Neutrophil (primary cell): Measurements from ENCODE around the gene MPPE1.
A peak's percentile ranks its signal among the peaks of the same experiment; 100 is the strongest.

Experiments
- H3K27ac ChIP-seq: fragments of 200-600 bp; sonication (generic); 2 replicates; pipeline ENCODE4 v1.5.1; 2016; ENCODE audit warnings: mild to moderate bottlenecking, moderate library complexity
- H3K27me3 ChIP-seq: fragments of 200-600 bp; sonication (generic); 2 replicates; pipeline ENCODE4 v1.6.0; 2016; ENCODE audit warnings: mild to moderate bottlenecking
- H3K36me3 ChIP-seq: fragments of 200-600 bp; sonication (generic); 2 replicates; pipeline ENCODE4 v1.5.1; 2017
- H3K4me1 ChIP-seq, 2 experiments: fragments of 200-600 bp in 1 of 2; sonication (generic) in 1 of 2; 1 replicate in 1 of 2; 2 replicates in 1 of 2; pipeline versions ENCODE4 v1.5.1 to v1.6.1; 2013 to 2016; ENCODE audit warnings: low read depth in 1 of 2, low read length in 1 of 2, mild to moderate bottlenecking in 1 of 2, moderate library complexity in 1 of 2; ENCODE audit not compliant: control insufficient read depth in 1 of 2, insufficient read depth in 1 of 2
- H3K4me3 ChIP-seq, 2 experiments: fragments of 200-600 bp in 1 of 2; sonication (generic) in 1 of 2; 1 replicate in 1 of 2; 2 replicates in 1 of 2; pipeline ENCODE4 v1.5.1; 2013 to 2016; ENCODE audit warnings: low read depth in 1 of 2, low read length in 1 of 2, mild to moderate bottlenecking in 1 of 2, moderate library complexity in 1 of 2
- H3K9me3 ChIP-seq: fragments of 200-600 bp; sonication (generic); 2 replicates; pipeline ENCODE4 v1.5.1; 2016
- CTCF ChIP-seq: fragments of 200-600 bp; sonication (generic); IDR thresholded peaks from 2 replicates; pipeline ENCODE4 v1.5.1; 2016; ENCODE audit warnings: antibody characterized with exemption

MPPE1 gene

DNA sequence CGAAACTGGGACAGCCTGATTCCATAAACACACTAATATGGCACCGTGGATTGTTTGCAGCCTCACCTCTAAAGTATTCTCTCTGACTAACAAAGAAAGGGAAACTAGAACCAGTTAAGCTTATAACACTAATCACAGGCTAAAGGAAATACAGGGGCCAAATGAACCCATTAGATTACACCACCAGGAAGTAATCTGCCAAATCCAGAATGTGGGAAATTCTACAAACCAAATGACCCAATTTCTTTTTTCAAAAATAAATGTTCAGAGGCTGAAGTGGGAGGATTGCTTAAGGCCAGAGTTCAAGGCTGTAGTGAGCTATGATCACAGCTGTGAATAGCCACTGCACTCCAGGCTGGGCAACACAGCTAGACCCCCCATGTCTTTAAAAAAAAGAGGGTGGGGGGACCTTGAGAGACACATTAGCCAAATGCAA is 1.5 kb upstream of the MPPE1 start:
- Histone ChIP-seq H3K4me3 (peak overlapping the region; percentile 79 to 96), H3K27ac (peak overlapping the region; percentile 100), H3K9me3 (no peaks in the 10 kb centered on the region), H3K36me3 (peaks cover 14% of the 10 kb centered on the region), H3K27me3 (no peaks in the 10 kb centered on the region), H3K4me1 (peaks cover 53 to 69% of the 10 kb centered on the region in 2 experiments)
- TF ChIP-seq CTCF, result no peak

DNA sequence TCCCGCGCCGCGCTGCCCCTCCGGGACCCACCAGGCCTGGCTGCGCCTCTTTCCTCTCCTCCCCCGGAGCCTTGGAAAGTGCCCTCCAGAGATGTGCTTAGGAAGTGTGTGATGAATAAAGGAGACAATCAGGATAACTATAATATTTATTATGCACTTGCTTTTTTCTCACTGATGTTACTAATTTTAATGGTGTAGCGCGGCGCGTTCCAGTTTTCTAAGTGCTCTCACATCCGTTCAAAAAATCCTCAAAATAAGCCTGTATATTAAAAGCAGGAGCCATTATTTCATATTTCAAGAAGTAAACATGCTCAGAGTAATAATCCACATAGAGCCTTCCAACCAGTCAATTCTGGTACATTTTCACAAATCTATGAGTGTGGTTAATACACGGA is 941 bp upstream of the MPPE1 start:
- TF ChIP-seq CTCF, result no peak
- peak overlapping the region; percentile 100 for H3K27ac ChIP-seq
- H3K36me3 ChIP-seq, result peaks cover 20% of the 10 kb centered on the region
- peak overlapping the region; percentile 79 to 96 for H3K4me3 ChIP-seq
- peaks cover 47 to 64% of the 10 kb centered on the region in 2 experiments for H3K4me1 ChIP-seq
- no peaks in the 10 kb centered on the region for H3K27me3 ChIP-seq
- no peaks in the 10 kb centered on the region for H3K9me3 ChIP-seq

GRCh38 chr18:11906926-11907874 is 917 bp downstream of the MPPE1 start:
- no peak for TF ChIP-seq CTCF
- Histone ChIP-seq H3K27ac (peak overlapping the region; percentile 100), H3K9me3 (no peaks in the 10 kb centered on the region), H3K36me3 (peaks cover 36% of the 10 kb centered on the region), H3K27me3 (no peaks in the 10 kb centered on the region), H3K4me3 (peak overlapping the region; percentile 79 to 96), H3K4me1 (peaks cover 41 to 48% of the 10 kb centered on the region in 2 experiments)

GRCh38 chr18:11906176-11906575 is 1.9 kb downstream of the MPPE1 start:
- Histone ChIP-seq H3K4me3 (no peak overlapping the region), H3K9me3 (no peaks in the 10 kb centered on the region)

GRCh38 chr18:11905613-11906012 is 2.5 kb downstream of the MPPE1 start:
- Histone ChIP-seq H3K27ac (peak overlapping the region; percentile 45), H3K36me3 (peaks cover 51% of the 10 kb centered on the region), H3K4me1 (peaks cover 41 to 45% of the 10 kb centered on the region in 2 experiments), H3K27me3 (no peaks in the 10 kb centered on the region), H3K4me3 (no peak overlapping the region), H3K9me3 (no peaks in the 10 kb centered on the region)
- TF ChIP-seq CTCF, result no peak

More at GRCh38 chr18:11906176-11906575, 1.9 kb downstream of the MPPE1 start:
- Histone ChIP-seq H3K27me3 (no peaks in the 10 kb centered on the region), H3K27ac (peak overlapping the region; percentile 45), H3K4me1 (peaks cover 41 to 48% of the 10 kb centered on the region in 2 experiments), H3K36me3 (peaks cover 46% of the 10 kb centered on the region)
- TF ChIP-seq CTCF, result no peak
